ENCODE data around the gene PGGT1B.

Gene PGGT1B

DNA sequence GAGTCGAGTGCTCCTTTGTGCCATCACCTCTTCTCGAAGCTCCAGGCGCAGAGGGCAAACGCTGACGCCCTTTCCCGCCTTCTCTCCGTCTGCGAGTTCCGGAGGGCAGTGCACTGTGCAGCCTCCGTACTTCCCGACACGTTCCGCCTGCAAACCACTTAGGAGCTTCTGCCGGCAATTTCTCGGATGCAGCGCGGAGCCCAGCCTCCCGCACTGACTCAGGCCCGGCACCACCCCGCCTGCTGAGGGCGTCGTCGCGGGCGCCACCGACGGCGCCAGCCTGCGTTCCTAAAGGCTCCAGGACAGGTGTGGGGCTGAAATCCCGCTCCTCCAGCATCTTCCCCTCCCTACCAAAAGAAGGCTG is 83.7 kb downstream of the PGGT1B start:
- Histone ChIP-seq H3K27ac (ENCODE audit: low read depth, low read length, poor library complexity, severe bottlenecking) (no peak overlapping the region), H3K4me2 (ENCODE audit: low read length) (no peak overlapping the region), H3K4me3 (ENCODE audit: low read depth, low read length, poor library complexity, severe bottlenecking) (no peak overlapping the region)

GRCh38 chr5:115170929-115171510 is 91.7 kb downstream of the PGGT1B start:
- no peak overlapping the region; the same call in 1 of the 2 replicates for H3K9ac ChIP-seq (ENCODE audit: low read length)
- peak overlapping the region; percentile 67 for H3K4me2 ChIP-seq (ENCODE audit: low read length)
- H3F3A ChIP-seq (ENCODE audit: insufficient read depth, low read length), result no peaks in the 10 kb centered on the region
- peaks cover 6% of the 10 kb centered on the region; the same call in 1 of the 2 replicates for H3K9me3 ChIP-seq (ENCODE audit: low read length)
- TF ChIP-seq, protein P1, sequence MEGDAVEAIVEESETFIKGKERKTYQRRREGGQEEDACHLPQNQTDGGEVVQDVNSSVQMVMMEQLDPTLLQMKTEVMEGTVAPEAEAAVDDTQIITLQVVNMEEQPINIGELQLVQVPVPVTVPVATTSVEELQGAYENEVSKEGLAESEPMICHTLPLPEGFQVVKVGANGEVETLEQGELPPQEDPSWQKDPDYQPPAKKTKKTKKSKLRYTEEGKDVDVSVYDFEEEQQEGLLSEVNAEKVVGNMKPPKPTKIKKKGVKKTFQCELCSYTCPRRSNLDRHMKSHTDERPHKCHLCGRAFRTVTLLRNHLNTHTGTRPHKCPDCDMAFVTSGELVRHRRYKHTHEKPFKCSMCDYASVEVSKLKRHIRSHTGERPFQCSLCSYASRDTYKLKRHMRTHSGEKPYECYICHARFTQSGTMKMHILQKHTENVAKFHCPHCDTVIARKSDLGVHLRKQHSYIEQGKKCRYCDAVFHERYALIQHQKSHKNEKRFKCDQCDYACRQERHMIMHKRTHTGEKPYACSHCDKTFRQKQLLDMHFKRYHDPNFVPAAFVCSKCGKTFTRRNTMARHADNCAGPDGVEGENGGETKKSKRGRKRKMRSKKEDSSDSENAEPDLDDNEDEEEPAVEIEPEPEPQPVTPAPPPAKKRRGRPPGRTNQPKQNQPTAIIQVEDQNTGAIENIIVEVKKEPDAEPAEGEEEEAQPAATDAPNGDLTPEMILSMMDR (IDR thresholded peaks at IDR 0.05; ENCODE audit: low read length), result no peak
- no peak for TF ChIP-seq EZH2 (IDR thresholded peaks at IDR 0.05; ENCODE audit: borderline replicate concordance, low read length)
- no peak overlapping the region for H2AFZ ChIP-seq (ENCODE audit: low read length)
- H4K20me1 ChIP-seq (ENCODE audit: insufficient read depth, low read length), result no peaks in the 10 kb centered on the region
- no peaks in the 10 kb centered on the region for H3K79me2 ChIP-seq (ENCODE audit: insufficient read depth, low read length)
- no peak overlapping the region for H3K27ac ChIP-seq (ENCODE audit: low read depth, low read length, poor library complexity, severe bottlenecking)
- H3K9me2 ChIP-seq (ENCODE audit: low read depth, low read length), result no peaks in the 10 kb centered on the region
- peak overlapping the region; percentile 67 for H3K4me3 ChIP-seq (ENCODE audit: low read depth, low read length, poor library complexity, severe bottlenecking)
- no peaks in the 10 kb centered on the region; the same call in 1 of the 2 replicates for H3K36me3 ChIP-seq (ENCODE audit: insufficient read depth, low read length)
- H3K27me3 ChIP-seq (ENCODE audit: insufficient read depth, low read length), result peaks cover 5% of the 10 kb centered on the region; the same call in 1 of the 2 replicates
- peaks cover 16% of the 10 kb centered on the region for H3K4me1 ChIP-seq (ENCODE audit: insufficient read depth, low read length, severe bottlenecking)

More for the DNA sequence above, 83.7 kb downstream of the PGGT1B start:
- TF ChIP-seq EZH2 (IDR thresholded peaks at IDR 0.05; ENCODE audit: borderline replicate concordance, low read length), result no peak
- TF ChIP-seq, protein P1 (IDR thresholded peaks at IDR 0.05; ENCODE audit: low read length), result no peak
- H3F3A ChIP-seq (ENCODE audit: insufficient read depth, low read length), result no peaks in the 10 kb centered on the region
- no peak overlapping the region for H2AFZ ChIP-seq (ENCODE audit: low read length)
- no peak overlapping the region for H3K9ac ChIP-seq (ENCODE audit: low read length)
- no peaks in the 10 kb centered on the region for H3K79me2 ChIP-seq (ENCODE audit: insufficient read depth, low read length)
- peaks cover 4% of the 10 kb centered on the region for H3K4me1 ChIP-seq (ENCODE audit: insufficient read depth, low read length, severe bottlenecking)
- H3K36me3 ChIP-seq (ENCODE audit: insufficient read depth, low read length), result no peaks in the 10 kb centered on the region
- H3K9me3 ChIP-seq (ENCODE audit: low read length), result no peaks in the 10 kb centered on the region
- peaks cover 5% of the 10 kb centered on the region; the same call in 1 of the 2 replicates for H3K27me3 ChIP-seq (ENCODE audit: insufficient read depth, low read length)
- H3K9me2 ChIP-seq (ENCODE audit: low read depth, low read length), result no peaks in the 10 kb centered on the region
- H4K20me1 ChIP-seq (ENCODE audit: insufficient read depth, low read length), result no peaks in the 10 kb centered on the region

- Histone ChIP-seq H3K9me2 (ENCODE audit: low read depth, low read length) (no peaks in the 10 kb centered on the region), H3K27me3 (ENCODE audit: insufficient read depth, low read length) (peaks cover 5% of the 10 kb centered on the region; the same call in 1 of the 2 replicates), H3K27ac (ENCODE audit: low read depth, low read length, poor library complexity, severe bottlenecking) (no peak overlapping the region), H3K9me3 (ENCODE audit: low read length) (peaks cover 6% of the 10 kb centered on the region; the same call in 1 of the 2 replicates), H3F3A (ENCODE audit: insufficient read depth, low read length) (no peaks in the 10 kb centered on the region), H3K4me3 (ENCODE audit: low read depth, low read length, poor library complexity, severe bottlenecking) (peak overlapping the region; percentile 67), H3K4me1 (ENCODE audit: insufficient read depth, low read length, severe bottlenecking) (peaks cover 16% of the 10 kb centered on the region), H3K4me2 (ENCODE audit: low read length) (peak overlapping the region; percentile 67), H4K20me1 (ENCODE audit: insufficient read depth, low read length) (no peaks in the 10 kb centered on the region), H3K79me2 (ENCODE audit: insufficient read depth, low read length) (no peaks in the 10 kb centered on the region), H3K9ac (ENCODE audit: low read length) (peak overlapping the region; percentile 39; the same call in 1 of the 2 replicates), H3K36me3 (ENCODE audit: insufficient read depth, low read length) (no peaks in the 10 kb centered on the region; the same call in 1 of the 2 replicates), H2AFZ (ENCODE audit: low read length) (0 out of 2 replicates have a peak overlapping the region, but pooled peaks have one; percentile 23)
- TF ChIP-seq, protein P1 (IDR thresholded peaks at IDR 0.05; ENCODE audit: low read length), result no peak
- no peak for TF ChIP-seq EZH2 (IDR thresholded peaks at IDR 0.05; ENCODE audit: borderline replicate concordance, low read length)
Observed at GRCh38 chr5:115170134-115170928, 92.3 kb downstream of the PGGT1B start.

Measured in OCI-LY1 (cell line).